ENCODE results near the gene NAV2.

GRCh38 chr11:19989191-19989590 is 276.6 kb downstream of the NAV2 start:
- no peak for TF ChIP-seq EP300 (IDR thresholded peaks at IDR 0.05)
- no peak for TF ChIP-seq CTCF (IDR thresholded peaks at IDR 0.05)
- no peak for TF ChIP-seq POLR2A (IDR thresholded peaks at IDR 0.05)
- no peak for TF ChIP-seq POLR2AphosphoS5 (IDR thresholded peaks at IDR 0.05)
